Mesenchymal stem cell (in vitro differentiated cells and primary cell): ENCODE data around the gene FCAR.
"Not testable (repeated sequence)": the region's sequence is repeated elsewhere in the genome, so short reads cannot be mapped to it uniquely, and the experiment has no call there.

ENCODE experiments used
- DNase-seq: peaks from one replicate; pipeline ENCODE4 v3.0.0-alpha.2; 2013
- H2AFZ ChIP-seq: one replicate; pipeline ENCODE4 v1.6.1; 2013; ENCODE audit warnings: low read depth, mild to moderate bottlenecking, control low read depth, inconsistent platforms, low read length, moderate library complexity
- H2AK5ac ChIP-seq: 2 replicates; pipeline ENCODE4 v1.6.1; 2013; ENCODE audit warnings: low read length, moderate library complexity, mild to moderate bottlenecking, inconsistent platforms; ENCODE audit not compliant: severe bottlenecking
- H2BK120ac ChIP-seq: one replicate; pipeline ENCODE4 v1.6.1; 2013; ENCODE audit warnings: low read depth, mild to moderate bottlenecking, inconsistent platforms, low read length, moderate library complexity
- H2BK12ac ChIP-seq, 2 experiments: one replicate each; pipeline ENCODE4 v1.6.1; 2013; ENCODE audit warnings: inconsistent platforms in 2 of 2, low read length in 2 of 2, mild to moderate bottlenecking in 2 of 2, moderate library complexity in 2 of 2, control low read depth in 1 of 2
- H2BK15ac ChIP-seq: one replicate; pipeline ENCODE4 v1.6.1; 2013; ENCODE audit warnings: mild to moderate bottlenecking, low read depth, inconsistent platforms; ENCODE audit not compliant: poor library complexity, severe bottlenecking
- H2BK5ac ChIP-seq: 2 replicates; pipeline ENCODE4 v1.6.1; 2013; ENCODE audit warnings: low read depth, mild to moderate bottlenecking, low read length, control low read depth, inconsistent platforms; ENCODE audit not compliant: poor library complexity, severe bottlenecking
- H3K14ac ChIP-seq, 2 experiments: one replicate each; pipeline ENCODE4 v1.6.1; 2013; ENCODE audit warnings: inconsistent platforms in 2 of 2, low read length in 2 of 2, control low read depth in 1 of 2, mild to moderate bottlenecking in 1 of 2, moderate library complexity in 1 of 2
- H3K18ac ChIP-seq, 2 experiments: one replicate each; pipeline ENCODE4 v1.6.1; 2013; ENCODE audit warnings: inconsistent platforms in 2 of 2, low read length in 2 of 2, control low read depth in 1 of 2, low read depth in 1 of 2, mild to moderate bottlenecking in 1 of 2
- H3K23ac ChIP-seq, 2 experiments: one replicate each; pipeline ENCODE4 v1.6.1; 2013; ENCODE audit warnings: inconsistent platforms in 2 of 2, low read length in 2 of 2, mild to moderate bottlenecking in 2 of 2, moderate library complexity in 2 of 2, control low read depth in 1 of 2
- H3K27ac ChIP-seq: 2 replicates; pipeline ENCODE4 v1.5.1; 2013; ENCODE audit warnings: mild to moderate bottlenecking, moderate library complexity, low read length, control low read depth, inconsistent platforms; ENCODE audit not compliant: poor library complexity, severe bottlenecking
- H3K27me3 ChIP-seq, 2 experiments: 2 replicates each; pipeline versions ENCODE4 v1.6.1 to v1.7.0; 2013; ENCODE audit warnings: low read length in 2 of 2, mild to moderate bottlenecking in 2 of 2, moderate library complexity in 2 of 2, control low read depth in 1 of 2, inconsistent platforms in 1 of 2; ENCODE audit not compliant: control insufficient read depth in 1 of 2, insufficient read depth in 1 of 2
- H3K36me3 ChIP-seq, 2 experiments: 2 replicates each; pipeline versions ENCODE4 v1.6.1 to v1.7.0; 2013; ENCODE audit warnings: low read length in 2 of 2, control low read depth in 1 of 2, inconsistent platforms in 1 of 2, low read depth in 1 of 2, mild to moderate bottlenecking in 1 of 2; ENCODE audit not compliant: insufficient read depth in 2 of 2, control insufficient read depth in 1 of 2
- H3K4ac ChIP-seq, 2 experiments: one replicate each; pipeline ENCODE4 v1.6.1; 2013; ENCODE audit warnings: inconsistent platforms in 2 of 2, low read length in 2 of 2, mild to moderate bottlenecking in 2 of 2, moderate library complexity in 2 of 2, control low read depth in 1 of 2, low read depth in 1 of 2
- H3K4me1 ChIP-seq: 2 replicates; pipeline ENCODE4 v1.6.1; 2013; ENCODE audit warnings: low read depth, low read length, control low read depth; ENCODE audit not compliant: control insufficient read depth, insufficient read depth
- H3K4me2 ChIP-seq: 2 replicates; pipeline ENCODE4 v1.6.1; 2013; ENCODE audit warnings: low read length, mild to moderate bottlenecking, inconsistent platforms; ENCODE audit not compliant: poor library complexity, severe bottlenecking
- H3K4me3 ChIP-seq, 2 experiments: 2 replicates each; pipeline versions ENCODE4 v1.5.1 to v1.7.0; 2013; ENCODE audit warnings: low read length in 2 of 2, mild to moderate bottlenecking in 2 of 2, control low read depth in 1 of 2, low read depth in 1 of 2; ENCODE audit not compliant: insufficient read depth in 1 of 2
- H3K79me1 ChIP-seq: replicated peaks from 2 replicates; pipeline ENCODE4 v1.6.1; 2013; ENCODE audit warnings: mild to moderate bottlenecking, control low read depth, low read length, inconsistent platforms; ENCODE audit not compliant: poor library complexity, severe bottlenecking
- H3K9ac ChIP-seq: 2 replicates; pipeline ENCODE4 v1.7.0; 2013; ENCODE audit warnings: mild to moderate bottlenecking, low read length, moderate library complexity
- H3K9me3 ChIP-seq: 2 replicates; pipeline ENCODE4 v1.7.0; 2013; ENCODE audit warnings: mild to moderate bottlenecking, low read length; ENCODE audit not compliant: control insufficient read depth
- H4K8ac ChIP-seq: one replicate; pipeline ENCODE4 v1.6.1; 2013; ENCODE audit warnings: inconsistent platforms, mild to moderate bottlenecking, low read length, moderate library complexity
- H4K91ac ChIP-seq: one replicate; pipeline ENCODE4 v1.6.1; 2013; ENCODE audit warnings: mild to moderate bottlenecking, low read length, inconsistent platforms
- WGBS: methylation state at CpG from one replicate; pipeline ENCODE4 v1.1.7; 2013; ENCODE audit warnings: mixed read lengths; 5-methylcytosine and 5-hydroxymethylcytosine counted together

Gene FCAR

GRCh38 chr19:54901153-54901552 is 27.1 kb downstream of the FCAR start:
- not testable (repeated sequence) for H2BK15ac ChIP-seq, H3K18ac ChIP-seq, H2AK5ac ChIP-seq, H2BK5ac ChIP-seq, H3K4me2 ChIP-seq, H4K91ac ChIP-seq, H3K4ac ChIP-seq, H2BK120ac ChIP-seq, H3K9me3 ChIP-seq, H4K8ac ChIP-seq, H3K14ac ChIP-seq, H3K4me1 ChIP-seq, DNase-seq, H3K4me3 ChIP-seq, H2BK12ac ChIP-seq, H2AFZ ChIP-seq, H3K9ac ChIP-seq, H3K27ac ChIP-seq, H3K27me3 ChIP-seq, H3K23ac ChIP-seq, H3K79me1 ChIP-seq, H3K36me3 ChIP-seq
- WGBS: 83% methylated on average over 4 of the region's 8 CpGs

- H2AFZ ChIP-seq: no peak overlapping the region
- H2BK15ac ChIP-seq: no peak overlapping the region
- H2BK5ac ChIP-seq: no peak overlapping the region
- no peak overlapping the region for H3K4me2 ChIP-seq
- DNase-seq: no peak
- no peaks in the 10 kb centered on the region for H3K79me1 ChIP-seq
- H3K36me3 ChIP-seq: no peaks in the 10 kb centered on the region
- H4K91ac ChIP-seq: no peak overlapping the region
- H3K14ac ChIP-seq: no peak overlapping the region
- no peak overlapping the region for H2AK5ac ChIP-seq
- no peak overlapping the region for H2BK120ac ChIP-seq
- no peak overlapping the region for H3K27ac ChIP-seq
- H3K9ac ChIP-seq: no peak overlapping the region
- H4K8ac ChIP-seq: no peak overlapping the region
- H3K27me3 ChIP-seq: no peaks in the 10 kb centered on the region
- H2BK12ac ChIP-seq: no peak overlapping the region
- WGBS: 73% methylated on average over 3 of the region's 3 CpGs
- H3K23ac ChIP-seq: no peak overlapping the region
- H3K4me1 ChIP-seq: no peaks in the 10 kb centered on the region
- H3K9me3 ChIP-seq: no peaks in the 10 kb centered on the region
- H3K4ac ChIP-seq: no peak overlapping the region
- H3K18ac ChIP-seq: no peak overlapping the region
- H3K4me3 ChIP-seq: no peak overlapping the region
These were observed 28.0 kb downstream of the FCAR start for GRCh38 chr19:54902061-54902460.

- H3K18ac ChIP-seq: no peak overlapping the region
- 89% methylated on average over 5 of the region's 6 CpGs for WGBS
- no peaks in the 10 kb centered on the region for H3K9me3 ChIP-seq
- no peak overlapping the region for H4K91ac ChIP-seq
- H3K27me3 ChIP-seq: no peaks in the 10 kb centered on the region
- no peak overlapping the region for H2BK12ac ChIP-seq
- no peaks in the 10 kb centered on the region for H3K4me1 ChIP-seq
- H4K8ac ChIP-seq: no peak overlapping the region
- H3K23ac ChIP-seq: no peak overlapping the region
- no peak overlapping the region for H2AK5ac ChIP-seq
- no peaks in the 10 kb centered on the region for H3K36me3 ChIP-seq
- no peak overlapping the region for H3K27ac ChIP-seq
- H2AFZ ChIP-seq: no peak overlapping the region
- H3K14ac ChIP-seq: no peak overlapping the region
- no peak overlapping the region for H2BK15ac ChIP-seq
- H3K9ac ChIP-seq: no peak overlapping the region
- H3K4me2 ChIP-seq: no peak overlapping the region
- no peak overlapping the region for H3K4me3 ChIP-seq
- no peaks in the 10 kb centered on the region for H3K79me1 ChIP-seq
- no peak for DNase-seq
- no peak overlapping the region for H3K4ac ChIP-seq
- H2BK120ac ChIP-seq: no peak overlapping the region
- no peak overlapping the region for H2BK5ac ChIP-seq
These were observed 29.3 kb downstream of the FCAR start for GRCh38 chr19:54903303-54903702.

- H3K4ac ChIP-seq, H3K4me2 ChIP-seq, H3K4me3 ChIP-seq, H2BK120ac ChIP-seq, H3K18ac ChIP-seq, H2AK5ac ChIP-seq, H3K27me3 ChIP-seq, H3K4me1 ChIP-seq, H2AFZ ChIP-seq, H3K14ac ChIP-seq, H2BK5ac ChIP-seq, H3K9me3 ChIP-seq, H3K9ac ChIP-seq, H3K36me3 ChIP-seq, H3K27ac ChIP-seq, H3K23ac ChIP-seq, H4K91ac ChIP-seq, H2BK15ac ChIP-seq, H3K79me1 ChIP-seq, H2BK12ac ChIP-seq, DNase-seq, H4K8ac ChIP-seq: not testable (repeated sequence)
- WGBS: 80% methylated on average over 1 of the region's 4 CpGs
These were observed 30.2 kb downstream of the FCAR start for GRCh38 chr19:54904261-54904660.
